GM21381 (cell line): ENCODE measurements around the gene ZSCAN5C.
"Not testable (repeated sequence)": the region's sequence is repeated elsewhere in the genome, so short reads cannot be mapped to it uniquely, and the experiment has no call there.

Experiments
- ATAC-seq: cut with Tn5 transposase; IDR thresholded peaks from one replicate; pipeline ENCODE4 v1.9.1; 2021; ENCODE audit warnings: mild to moderate bottlenecking, moderate library complexity; ENCODE audit not compliant: unreplicated experiment

ZSCAN5C gene

DNA sequence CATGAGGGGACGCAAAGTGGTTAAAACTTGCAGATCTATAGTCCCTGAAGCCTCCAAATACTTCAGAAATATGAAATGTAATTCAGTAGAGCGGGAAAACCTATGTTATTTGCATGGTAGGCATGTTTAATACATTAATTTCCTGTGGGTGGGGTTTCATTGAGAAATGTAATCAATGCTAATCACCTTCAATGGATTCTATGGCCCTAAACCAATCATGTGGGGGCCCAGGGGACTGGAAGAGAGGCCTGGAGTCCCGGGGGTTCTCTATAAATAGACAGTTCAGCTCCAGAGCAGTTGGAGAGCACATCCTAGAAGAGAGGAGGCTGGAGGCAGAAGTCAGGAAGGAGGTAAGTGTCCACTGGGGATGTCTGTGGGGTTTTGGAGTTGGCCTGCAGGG, at the start of gene ZSCAN5C:
Gene ZSCAN5C (plus strand): TSS at position 301 of the 400 bp plus-strand sequence. CDS start 3,641 bp downstream, outside the sequence.
- no peak for ATAC-seq

DNA sequence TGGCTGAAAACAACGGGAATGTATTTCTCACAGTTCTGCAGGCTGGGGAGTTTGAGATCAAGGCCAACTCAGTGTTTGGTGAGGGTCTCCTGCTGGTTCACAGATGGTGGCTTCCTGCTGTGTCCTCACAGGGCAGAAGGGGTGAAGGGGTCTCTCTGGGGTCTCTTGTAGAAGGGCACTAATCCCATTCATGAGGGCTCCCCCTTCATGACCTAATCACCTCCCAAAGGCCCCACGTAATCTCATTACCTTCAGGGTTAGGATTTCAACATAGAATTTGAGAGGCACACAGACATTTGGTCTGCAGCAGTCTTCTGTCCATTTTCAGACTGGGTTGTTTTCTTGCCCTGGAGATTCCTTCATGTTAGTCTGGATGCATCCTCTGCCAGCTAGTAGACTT, 49.4 kb upstream of the ZSCAN5C start:
- ATAC-seq: no peak

- no peak for ATAC-seq
Measured at GRCh38 chr19:56153507-56153906, 48.6 kb upstream of the ZSCAN5C start.

DNA sequence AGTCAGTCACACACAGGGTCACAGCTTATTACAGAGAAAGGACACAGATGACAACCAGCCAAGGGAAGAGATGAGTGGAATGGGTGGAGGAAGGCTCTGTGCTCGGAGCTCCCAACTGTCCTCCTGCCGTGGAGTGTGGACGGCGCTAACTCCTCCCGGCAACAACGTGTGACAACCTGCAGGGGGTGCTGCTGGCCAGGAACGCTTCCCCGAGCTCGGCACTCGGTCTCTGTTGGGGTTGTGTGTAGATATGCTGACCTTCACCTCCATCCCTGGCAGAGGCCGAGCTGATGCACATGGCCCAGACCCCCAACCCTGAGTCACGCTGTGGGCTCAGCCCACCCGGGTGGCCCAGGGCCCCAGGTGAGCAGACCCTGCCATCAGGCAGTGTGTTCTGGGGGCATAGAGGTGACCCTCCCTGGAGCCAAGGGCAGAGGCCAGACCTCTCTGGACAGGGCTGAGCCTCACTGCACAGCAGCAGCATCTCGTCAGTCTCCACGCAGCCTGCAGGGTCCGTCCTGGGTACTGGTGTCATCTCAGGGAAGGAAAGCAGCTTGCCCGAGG, 46.9 kb upstream of the ZSCAN5C start:
- ATAC-seq: no peak

DNA sequence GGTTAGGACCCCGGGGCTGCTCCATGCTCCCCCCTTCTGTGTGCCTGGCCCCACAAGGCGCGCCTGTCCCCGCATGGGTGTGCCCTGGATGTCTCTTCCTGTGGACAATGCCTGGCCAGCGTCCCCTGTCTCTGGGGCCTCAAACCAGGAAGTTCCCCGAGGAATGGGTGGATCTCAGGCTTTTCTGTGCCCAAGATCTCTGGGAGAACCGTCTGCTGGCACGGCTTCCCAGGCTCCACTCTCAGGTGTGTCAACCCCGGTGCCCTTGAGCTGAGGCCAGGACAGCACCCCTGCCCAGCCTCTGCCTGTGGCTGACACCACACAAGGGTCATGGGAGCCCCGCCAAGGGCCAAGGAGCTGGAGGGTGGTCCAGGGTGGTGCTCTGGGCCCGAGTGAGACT, 45.3 kb upstream of the ZSCAN5C start:
- no peak for ATAC-seq

DNA sequence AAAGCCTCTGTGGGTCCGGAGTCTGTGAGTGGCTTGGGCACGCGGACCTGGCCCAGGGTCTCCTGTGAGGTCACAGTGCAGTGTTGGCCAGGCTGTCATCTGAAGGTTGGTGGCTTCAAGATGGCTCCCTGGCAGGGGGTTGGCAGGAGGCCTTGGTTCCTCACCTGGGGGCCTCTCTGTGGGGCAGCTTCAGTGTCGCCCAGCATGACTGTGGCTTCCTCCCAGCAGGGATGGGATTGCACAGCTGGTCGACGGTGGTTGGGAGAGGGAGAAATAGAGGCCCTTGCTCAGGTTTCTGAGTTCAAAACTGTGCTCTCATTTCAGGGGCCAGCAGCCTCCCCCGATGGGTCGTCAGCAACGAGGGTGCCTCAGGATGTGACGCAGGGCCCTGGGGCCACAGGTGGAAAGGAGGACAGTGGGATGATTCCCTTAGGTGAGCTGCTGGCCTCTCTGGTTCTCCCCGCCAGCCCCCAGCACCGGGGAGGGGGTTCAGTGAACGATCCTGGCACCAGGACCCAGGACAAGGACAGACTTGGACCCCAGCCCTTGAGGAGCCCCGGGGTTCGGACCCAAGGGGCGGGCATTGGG, 43.8 kb upstream of the ZSCAN5C start:
- no peak for ATAC-seq

GRCh38 chr19:56159009-56159559, 43.0 kb upstream of the ZSCAN5C start:
- no peak for ATAC-seq

DNA sequence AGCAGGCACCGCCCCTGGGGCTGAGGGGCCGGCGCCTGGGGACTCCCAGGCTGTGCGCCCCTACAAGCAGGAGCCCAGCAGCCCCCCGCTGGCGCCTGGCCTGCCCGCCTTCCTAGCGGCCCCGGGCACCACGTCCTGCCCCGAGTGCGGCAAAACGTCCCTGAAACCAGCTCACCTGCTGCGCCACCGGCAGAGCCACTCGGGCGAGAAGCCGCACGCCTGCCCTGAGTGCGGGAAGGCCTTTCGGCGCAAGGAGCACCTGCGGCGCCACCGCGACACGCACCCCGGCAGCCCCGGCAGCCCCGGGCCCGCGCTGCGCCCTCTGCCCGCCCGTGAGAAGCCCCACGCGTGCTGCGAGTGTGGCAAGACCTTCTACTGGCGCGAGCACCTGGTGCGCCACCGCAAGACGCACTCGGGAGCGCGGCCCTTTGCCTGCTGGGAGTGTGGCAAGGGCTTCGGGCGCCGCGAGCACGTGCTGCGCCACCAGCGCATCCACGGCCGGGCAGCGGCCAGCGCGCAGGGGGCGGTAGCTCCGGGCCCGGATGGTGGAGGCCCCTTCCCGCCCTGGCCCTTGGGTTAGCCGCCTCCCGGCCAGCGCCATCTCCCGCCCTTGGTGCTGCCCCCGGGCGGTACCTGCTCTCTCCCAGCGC, 42.3 kb upstream of the ZSCAN5C start:
- no peak for ATAC-seq

DNA sequence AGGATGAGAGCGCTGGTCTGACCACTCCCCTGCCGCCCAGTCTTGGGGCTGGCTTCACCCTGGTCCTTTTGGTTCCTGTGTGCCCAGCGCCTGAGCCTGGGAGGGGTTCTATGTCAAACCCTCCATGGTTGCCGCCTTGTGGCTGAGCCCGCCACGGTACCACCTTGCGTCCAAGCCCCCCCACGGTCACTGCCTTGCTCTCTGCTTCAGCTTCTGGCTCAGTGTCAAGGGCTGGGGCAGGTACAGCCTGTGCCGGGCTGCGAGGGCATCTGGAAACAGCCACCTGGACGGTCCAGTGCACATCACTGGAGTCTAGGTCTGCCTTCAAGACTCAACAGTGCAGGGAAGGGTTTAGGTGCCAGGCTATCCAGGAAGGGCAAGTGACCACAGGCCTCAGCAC, 40.5 kb upstream of the ZSCAN5C start:
- no peak for ATAC-seq

GRCh38 chr19:56162258-56162657, 39.8 kb upstream of the ZSCAN5C start:
- no peak for ATAC-seq

GRCh38 chr19:56163097-56163496, 39.0 kb upstream of the ZSCAN5C start:
- no peak for ATAC-seq

- ATAC-seq: no peak
Measured at GRCh38 chr19:56167064-56167578, 35.0 kb upstream of the ZSCAN5C start.

- no peak for ATAC-seq
Measured at GRCh38 chr19:56170261-56170660, 31.8 kb upstream of the ZSCAN5C start.

DNA sequence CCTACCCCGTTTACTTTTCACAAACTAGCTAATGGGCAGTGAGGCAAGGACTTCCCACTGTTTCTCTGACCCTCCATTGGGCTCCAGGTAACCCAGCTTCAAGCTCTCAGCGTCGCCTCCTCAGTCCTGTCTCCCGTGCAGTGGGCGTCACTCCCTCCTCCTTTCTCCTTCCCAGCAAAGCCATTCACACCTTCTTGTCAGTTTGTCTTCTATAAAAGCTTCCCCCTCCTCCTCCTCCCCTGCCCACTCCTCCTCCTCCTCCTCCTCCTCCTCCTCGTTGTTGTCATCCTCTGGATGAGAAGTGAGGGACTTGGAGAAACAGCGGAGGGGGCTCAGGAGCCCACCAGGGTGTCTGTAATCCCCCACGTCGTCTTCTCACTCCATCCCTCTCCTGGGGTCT, 28.0 kb upstream of the ZSCAN5C start:
- no peak for ATAC-seq

- no peak for ATAC-seq
Measured at GRCh38 chr19:56174550-56174949, 27.5 kb upstream of the ZSCAN5C start.

- ATAC-seq: not testable (repeated sequence)
Measured at GRCh38 chr19:56175861-56176307, 26.2 kb upstream of the ZSCAN5C start, which contains the start of gene GALP. GALP (plus strand) TSS chr19:56176008; CDS start chr19:56177109, 1,101 bp downstream.

DNA sequence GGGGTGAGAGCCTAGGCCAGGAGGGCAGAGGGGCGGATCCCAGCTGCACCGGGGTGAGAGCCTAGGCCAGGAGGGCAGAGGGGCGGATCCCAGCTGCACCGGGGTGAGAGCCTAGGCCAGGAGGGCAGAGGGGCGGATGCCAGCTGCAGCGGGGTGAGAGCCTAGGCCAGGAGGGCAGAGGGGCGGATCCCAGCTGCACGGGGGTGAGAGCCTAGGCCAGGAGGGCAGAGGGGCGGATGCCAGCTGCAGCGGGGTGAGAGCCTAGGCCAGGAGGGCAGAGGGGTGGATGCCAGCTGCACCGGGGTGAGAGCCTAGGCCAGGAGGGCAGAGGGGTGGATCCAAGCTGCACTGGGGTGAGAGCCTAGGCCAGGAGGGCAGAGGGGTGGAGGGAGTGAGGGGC, 25.8 kb upstream of the ZSCAN5C start:
- not testable (repeated sequence) for ATAC-seq

DNA sequence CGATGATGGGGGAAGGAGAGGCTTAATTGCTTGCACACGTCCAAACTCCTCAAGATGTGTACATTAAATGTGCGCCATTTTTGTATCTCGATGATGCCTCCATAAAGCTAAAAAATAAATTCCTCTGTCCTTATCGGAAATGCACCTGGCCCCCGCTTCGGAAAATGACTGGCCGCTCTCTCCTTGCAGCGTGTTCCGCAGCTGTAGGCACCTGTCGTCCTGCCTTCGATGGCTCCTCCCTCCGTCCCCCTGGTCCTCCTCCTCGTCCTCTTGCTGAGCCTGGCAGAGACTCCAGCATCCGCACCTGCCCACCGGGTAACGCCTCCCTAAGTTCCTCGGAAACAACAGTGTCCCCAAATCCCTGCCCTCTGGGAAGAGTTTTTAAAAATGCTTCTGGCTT, 25.2 kb upstream of the ZSCAN5C start:
- ATAC-seq: no peak

DNA sequence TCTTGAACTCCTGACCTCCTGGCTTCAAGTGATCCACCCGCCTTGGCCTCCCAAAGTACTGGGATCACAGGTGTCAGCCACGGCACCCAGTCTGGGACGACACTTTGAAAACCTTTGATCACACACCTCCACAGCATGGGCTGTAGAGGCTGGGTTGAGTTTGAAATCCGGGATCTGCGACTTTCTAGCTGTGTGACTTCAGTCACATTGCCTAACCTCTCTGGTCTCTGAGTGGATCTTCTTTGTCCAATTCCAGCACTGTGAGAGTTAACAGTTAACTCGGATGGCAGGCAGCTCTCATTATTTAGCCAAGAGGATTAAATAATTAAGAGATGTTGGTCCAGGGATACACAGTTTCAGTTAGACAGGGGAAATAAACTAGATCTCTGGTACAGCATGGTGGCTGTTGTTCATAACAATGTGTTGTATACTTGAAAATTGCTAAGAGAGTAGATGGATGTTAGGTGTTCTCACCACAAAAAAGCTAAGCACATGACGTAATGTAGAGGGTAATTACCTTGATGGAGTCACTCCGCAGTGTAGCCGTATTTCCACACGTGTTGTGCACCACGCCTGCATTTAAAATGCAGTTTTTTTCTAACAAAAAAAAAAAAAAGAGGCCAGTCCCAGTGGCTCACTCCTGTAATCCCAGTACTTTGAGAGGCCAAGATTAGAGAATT, 24.4 kb upstream of the ZSCAN5C start:
- no peak for ATAC-seq

- no peak for ATAC-seq
Measured at GRCh38 chr19:56189785-56190184, 12.3 kb upstream of the ZSCAN5C start.

GRCh38 chr19:56191115-56191514, 11.0 kb upstream of the ZSCAN5C start:
- ATAC-seq: no peak
